ENCODE results near the gene NOL7. TPM values are rescaled to one million over a fixed set of nuclear protein-coding genes. Genes with fewer than 3 reads are reported as not detected.
A peak's percentile ranks its signal among the peaks of the same experiment; 100 is the strongest.

NOL7 gene
- total and polyA plus RNA-seq, 9 of the 15 experiments (the other 6 are each of a cell fraction or from before 2014, with no cell fraction given): 19.4 to 235 (median 157) TPM

DNA sequence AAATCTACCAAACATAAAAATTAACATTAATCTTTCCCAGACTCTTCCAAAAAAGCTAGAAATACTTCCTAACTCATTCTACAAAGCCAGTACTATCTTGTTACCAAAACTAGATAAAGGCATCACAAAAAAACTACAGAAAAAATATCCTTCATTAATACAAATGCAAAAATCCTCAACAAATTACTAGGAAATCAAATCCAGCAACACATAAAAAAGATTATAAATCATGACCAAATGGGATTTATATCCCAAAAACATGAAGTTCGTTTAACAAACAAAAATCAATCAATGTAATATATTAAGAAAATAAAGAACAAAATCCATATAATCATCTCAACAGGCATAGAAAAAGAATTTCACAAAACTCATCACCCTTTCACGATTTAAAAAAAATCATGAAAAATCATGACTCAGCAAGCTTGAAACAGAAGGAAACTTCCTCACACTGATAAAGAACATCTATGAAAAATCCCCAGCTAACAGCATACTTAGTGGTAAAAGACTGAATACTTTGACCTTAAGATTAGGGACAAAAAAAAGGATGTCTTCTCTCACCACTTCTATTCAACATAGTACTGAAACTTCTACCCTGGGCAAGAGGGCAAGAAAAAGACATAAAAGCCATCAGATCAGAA is 53.3 kb downstream of the NOL7 start (continued):
- TF ChIP-seq KDM1A (IDR thresholded peaks at IDR 0.05) (peak; percentile 97 to 98), TRIM28 (IDR thresholded peaks at IDR 0.05) (peak; percentile 91), GATAD2B (IDR thresholded peaks at IDR 0.05; ENCODE audit: borderline replicate concordance) (peak; percentile 57; the same call in 1 of the 2 replicates), FIP1L1 (IDR thresholded peaks at IDR 0.05; ENCODE audit: low read depth, low read length, poor library complexity, severe bottlenecking) (no peak), FOXJ3 (CRISPR knock-in tag; IDR thresholded peaks at IDR 0.05) (no peak), ZNF507 (tag; conservative IDR thresholded peaks at IDR 0.05) (peak; percentile 77), EP300 (IDR thresholded peaks at IDR 0.05; ENCODE audit: low read length) (peak; percentile 88), DPF2 (IDR thresholded peaks at IDR 0.05) (peak; percentile 95), HDAC2 (IDR thresholded peaks at IDR 0.05) (peak; percentile 92), ADNP (tag; IDR thresholded peaks at IDR 0.05) (no peak), ARNT (IDR thresholded peaks at IDR 0.05) (peak; percentile 75 to 87; a peak in 2 of 4 replicates), CREM (IDR thresholded peaks at IDR 0.05; ENCODE audit: low read depth) (0 out of 2 replicates have a peak, but pooled peaks have one; percentile 30), NR2C2 (CRISPR knock-in tag; IDR thresholded peaks at IDR 0.05) (no peak), NR2C2 (tag; IDR thresholded peaks at IDR 0.05) (peak; percentile 65), CREB1 (IDR thresholded peaks at IDR 0.05) (no peak), CREB1 (CRISPR knock-in tag; IDR thresholded peaks at IDR 0.05) (no peak), RBM25 (IDR thresholded peaks at IDR 0.05; ENCODE audit: low read depth, low read length, severe bottlenecking) (peak; percentile 16), SOX6 (IDR thresholded peaks at IDR 0.05) (peak; percentile 72), HEY1 (CRISPR knock-in tag; IDR thresholded peaks at IDR 0.05; ENCODE audit: borderline replicate concordance) (no peak), SLC30A9 (CRISPR knock-in tag; IDR thresholded peaks at IDR 0.05) (no peak), MTA3 (IDR thresholded peaks at IDR 0.05; ENCODE audit: borderline replicate concordance) (peak; percentile 55; the same call in 1 of the 2 replicates)
- TF ChIP-seq, protein P1, sequence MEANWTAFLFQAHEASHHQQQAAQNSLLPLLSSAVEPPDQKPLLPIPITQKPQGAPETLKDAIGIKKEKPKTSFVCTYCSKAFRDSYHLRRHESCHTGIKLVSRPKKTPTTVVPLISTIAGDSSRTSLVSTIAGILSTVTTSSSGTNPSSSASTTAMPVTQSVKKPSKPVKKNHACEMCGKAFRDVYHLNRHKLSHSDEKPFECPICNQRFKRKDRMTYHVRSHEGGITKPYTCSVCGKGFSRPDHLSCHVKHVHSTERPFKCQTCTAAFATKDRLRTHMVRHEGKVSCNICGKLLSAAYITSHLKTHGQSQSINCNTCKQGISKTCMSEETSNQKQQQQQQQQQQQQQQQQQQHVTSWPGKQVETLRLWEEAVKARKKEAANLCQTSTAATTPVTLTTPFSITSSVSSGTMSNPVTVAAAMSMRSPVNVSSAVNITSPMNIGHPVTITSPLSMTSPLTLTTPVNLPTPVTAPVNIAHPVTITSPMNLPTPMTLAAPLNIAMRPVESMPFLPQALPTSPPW (CRISPR knock-in tag; IDR thresholded peaks at IDR 0.05): peak; percentile 30; the same call in 1 of the 2 replicates
- TF ChIP-seq, protein P2, sequence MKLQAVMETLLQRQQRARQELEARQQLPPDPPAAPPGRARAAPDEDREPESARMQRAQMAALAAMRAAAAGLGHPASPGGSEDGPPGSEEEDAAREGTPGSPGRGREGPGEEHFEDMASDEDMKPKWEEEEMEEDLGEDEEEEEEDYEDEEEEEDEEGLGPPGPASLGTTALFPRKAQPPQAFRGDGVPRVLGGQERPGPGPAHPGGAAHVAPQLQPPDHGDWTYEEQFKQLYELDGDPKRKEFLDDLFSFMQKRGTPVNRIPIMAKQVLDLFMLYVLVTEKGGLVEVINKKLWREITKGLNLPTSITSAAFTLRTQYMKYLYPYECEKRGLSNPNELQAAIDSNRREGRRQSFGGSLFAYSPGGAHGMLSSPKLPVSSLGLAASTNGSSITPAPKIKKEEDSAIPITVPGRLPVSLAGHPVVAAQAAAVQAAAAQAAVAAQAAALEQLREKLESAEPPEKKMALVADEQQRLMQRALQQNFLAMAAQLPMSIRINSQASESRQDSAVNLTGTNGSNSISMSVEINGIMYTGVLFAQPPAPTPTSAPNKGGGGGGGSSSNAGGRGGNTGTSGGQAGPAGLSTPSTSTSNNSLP (IDR thresholded peaks at IDR 0.05; ENCODE audit: borderline replicate concordance, low read depth, low read length): peak; percentile 96
- TF ChIP-seq, protein P3, sequence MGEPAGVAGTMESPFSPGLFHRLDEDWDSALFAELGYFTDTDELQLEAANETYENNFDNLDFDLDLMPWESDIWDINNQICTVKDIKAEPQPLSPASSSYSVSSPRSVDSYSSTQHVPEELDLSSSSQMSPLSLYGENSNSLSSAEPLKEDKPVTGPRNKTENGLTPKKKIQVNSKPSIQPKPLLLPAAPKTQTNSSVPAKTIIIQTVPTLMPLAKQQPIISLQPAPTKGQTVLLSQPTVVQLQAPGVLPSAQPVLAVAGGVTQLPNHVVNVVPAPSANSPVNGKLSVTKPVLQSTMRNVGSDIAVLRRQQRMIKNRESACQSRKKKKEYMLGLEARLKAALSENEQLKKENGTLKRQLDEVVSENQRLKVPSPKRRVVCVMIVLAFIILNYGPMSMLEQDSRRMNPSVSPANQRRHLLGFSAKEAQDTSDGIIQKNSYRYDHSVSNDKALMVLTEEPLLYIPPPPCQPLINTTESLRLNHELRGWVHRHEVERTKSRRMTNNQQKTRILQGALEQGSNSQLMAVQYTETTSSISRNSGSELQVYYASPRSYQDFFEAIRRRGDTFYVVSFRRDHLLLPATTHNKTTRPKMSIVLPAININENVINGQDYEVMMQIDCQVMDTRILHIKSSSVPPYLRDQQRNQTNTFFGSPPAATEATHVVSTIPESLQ (CRISPR knock-in tag; IDR thresholded peaks at IDR 0.05): 0 out of 2 replicates have a peak, but pooled peaks have one; percentile 22
- TF ChIP-seq, protein P4, sequence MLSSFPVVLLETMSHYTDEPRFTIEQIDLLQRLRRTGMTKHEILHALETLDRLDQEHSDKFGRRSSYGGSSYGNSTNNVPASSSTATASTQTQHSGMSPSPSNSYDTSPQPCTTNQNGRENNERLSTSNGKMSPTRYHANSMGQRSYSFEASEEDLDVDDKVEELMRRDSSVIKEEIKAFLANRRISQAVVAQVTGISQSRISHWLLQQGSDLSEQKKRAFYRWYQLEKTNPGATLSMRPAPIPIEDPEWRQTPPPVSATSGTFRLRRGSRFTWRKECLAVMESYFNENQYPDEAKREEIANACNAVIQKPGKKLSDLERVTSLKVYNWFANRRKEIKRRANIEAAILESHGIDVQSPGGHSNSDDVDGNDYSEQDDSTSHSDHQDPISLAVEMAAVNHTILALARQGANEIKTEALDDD (IDR thresholded peaks at IDR 0.05): no peak
